A549 (cell line): ENCODE results near the gene ZNF799. TPM values are rescaled to one million over a fixed set of nuclear protein-coding genes. Genes with fewer than 3 reads are reported as not detected.

Experiments
- ATAC-seq, 2 experiments: fragments of 200-7000 bp in 1 of 2; fragments of >200 bp in 1 of 2; cut with Nextera tagmentation in 1 of 2; cut with Tn5 transposase in 1 of 2; 3 replicates each; pipeline versions ENCODE4 v1.8.0 to v1.9.1; 2018 to 2020; ENCODE audit warnings: mild to moderate bottlenecking in 1 of 2, moderate library complexity in 1 of 2
- CTCF ChIA-PET: fragments of 300-600 bp; sonication (Branson Sonifier 250); formaldehyde crosslinking; extraction: SDS; loops from one replicate; lab custom pipeline; 2021; ENCODE audit warnings: antibody characterized with exemption, inconsistent platforms; lab: Yijun Ruan, JAX
- POLR2A ChIA-PET: fragments of 350-600 bp; formaldehyde crosslinking; extraction: SDS; loops from one replicate; lab custom pipeline; 2021; ENCODE audit warnings: antibody characterized with exemption, inconsistent platforms; lab: Yijun Ruan, JAX
- DNase-seq, 2 experiments: peaks; one replicate each; pipeline versions ENCODE4 v3.0.0 to v3.0.0-alpha.2; 2011 to 2016; ENCODE audit warnings: low read depth in 1 of 2, low spot score in 1 of 2
- FAIRE-seq: peaks from 2 replicates; lab custom pipeline; 2011; peaks lifted over from hg19 to GRCh38; lab: Jason Lieb, UNC
- H3K27ac ChIP-seq, 2 experiments: fragments of >200 bp; sonication (Bioruptor Twin); formaldehyde crosslinking; 3 replicates each; pipeline ENCODE4 v1.5.1; 2016 to 2017
- H3K4me1 ChIP-seq: fragments of >200 bp; sonication (Bioruptor Twin); formaldehyde crosslinking; 3 replicates; pipeline ENCODE4 v1.6.1; 2016
- H3K4me2 ChIP-seq: fragments of >200 bp; sonication (Bioruptor Twin); formaldehyde crosslinking; 3 replicates; pipeline ENCODE4 v1.6.1; 2016
- H3K4me3 ChIP-seq: fragments of >200 bp; sonication (Bioruptor Twin); formaldehyde crosslinking; 3 replicates; pipeline ENCODE4 v1.5.1; 2016
- H3K9me3 ChIP-seq: fragments of >200 bp; sonication (Bioruptor Twin); formaldehyde crosslinking; 3 replicates; pipeline ENCODE4 v1.6.1; 2016
- BCL3 ChIP-seq: fragments of >200 bp; sonication (Bioruptor Twin); formaldehyde crosslinking; IDR thresholded peaks from 3 replicates; pipeline ENCODE4 v1.6.1; 2016
- BHLHE40 ChIP-seq: IDR thresholded peaks from 2 replicates; pipeline ENCODE4 v1.6.1; 2012; ENCODE audit warnings: low read depth, low read length, inconsistent platforms
- CEBPB ChIP-seq, 2 experiments: fragments of >200 bp in 1 of 2; sonication (Bioruptor Twin) in 1 of 2; formaldehyde crosslinking in 1 of 2; IDR thresholded peaks; 2 replicates each; pipeline ENCODE4 v1.6.1; 2012 to 2016
- CHD2 ChIP-seq: fragments of 150-350 bp; IDR thresholded peaks from 2 replicates; pipeline ENCODE4 v1.6.1; 2014; ENCODE audit warnings: low read length; ENCODE audit not compliant: partially characterized antibody
- CHD4 ChIP-seq: fragments of 200-600 bp; sonication (generic); IDR thresholded peaks from 2 replicates; pipeline ENCODE4 v1.6.1; 2016; ENCODE audit warnings: antibody characterized with exemption, mild to moderate bottlenecking, borderline replicate concordance
- ELK1 ChIP-seq: fragments of 150-350 bp; IDR thresholded peaks from 2 replicates; pipeline ENCODE4 v1.6.1; 2014; ENCODE audit warnings: low read depth, mild to moderate bottlenecking, low read length
- FOSL2 ChIP-seq, 2 experiments: fragments of 450-650 bp in 1 of 2; fragments of >200 bp in 1 of 2; sonication (Bioruptor Twin) in 1 of 2; formaldehyde crosslinking; IDR thresholded peaks; 2 replicates each; pipeline versions ENCODE4 v1.5.0 to v1.6.1; 2016 to 2020; ENCODE audit warnings: mild to moderate bottlenecking in 1 of 2, moderate library complexity in 1 of 2
- HDAC2 ChIP-seq: fragments of 200-600 bp; sonication (generic); IDR thresholded peaks from 2 replicates; pipeline ENCODE4 v1.6.1; 2016
- JUNB ChIP-seq: fragments of >200 bp; sonication (Bioruptor Twin); formaldehyde crosslinking; IDR thresholded peaks from 2 replicates; pipeline ENCODE4 v1.6.1; 2016
- NR3C1 ChIP-seq: fragments of >200 bp; sonication (Bioruptor Twin); formaldehyde crosslinking; IDR thresholded peaks from 3 replicates; pipeline ENCODE4 v1.6.1; 2017
- PBX3 ChIP-seq: IDR thresholded peaks from 2 replicates; pipeline ENCODE4 v1.6.1; 2012
- POLR2AphosphoS2 ChIP-seq: conservative IDR thresholded peaks from 2 replicates; pipeline ENCODE4 v1.6.1; 2012; ENCODE audit warnings: low read length, improper control_type of control experiment, inconsistent platforms
- ZFP36 ChIP-seq: fragments of 450-650 bp; IDR thresholded peaks from 2 replicates; pipeline ENCODE4 v1.6.1; 2014; ENCODE audit warnings: borderline replicate concordance; ENCODE audit not compliant: partially characterized antibody
- ZNF302 ChIP-seq: fragments of 250-450 bp; sonication (Bioruptor Pico); IDR thresholded peaks from 2 replicates; pipeline ENCODE4 v1.9.0; 2021; ENCODE audit warnings: inconsistent platforms, mild to moderate bottlenecking, moderate library complexity
- WGBS: methylation state at CpG from one replicate; pipeline ENCODE4 v1.1.6; 2017; ENCODE audit errors: missing lambda C conversion rate; 5-methylcytosine and 5-hydroxymethylcytosine counted together
- polyA plus RNA-seq, 4 experiments: library from polyadenylated mRNA; depleted of rRNA in 3 of 4; stranded (reverse); fragments of >200 nt; fragmentation: RNase III in 1 of 4; extraction: RNeasy Plus Mini Kit Qiagen cat#74134 plus additional on column Dnase treatment in 1 of 4; gene quantifications; 2 replicates in 3 of 4; 3 replicates in 1 of 4; pipeline ENCODE4 v1.2.3, GENCODE V29; 2011 to 2017

ZNF799 gene
- polyA plus RNA-seq, 2 of the 4 experiments (the other 2 are of a cell fraction), result 1.7 to 2.4 TPM

GRCh38 chr19:12379732-12380443, 21.2 kb downstream of the ZNF799 start (continued):
- TF ChIP-seq PBX3, result no peak

GRCh38 chr19:12374026-12374425, 27.0 kb downstream of the ZNF799 start:
- FAIRE-seq, result no peak
- H3K4me2 ChIP-seq, result no peak overlapping the region
- no peak overlapping the region for H3K27ac ChIP-seq
- DNase-seq, result no peak
- no peaks in the 10 kb centered on the region for H3K4me1 ChIP-seq
- ATAC-seq, result no peak
- no peak overlapping the region for H3K4me3 ChIP-seq
- ChIA-PET POLR2A (no interaction called here), CTCF (no interaction called here)
- H3K9me3 ChIP-seq, result no peaks in the 10 kb centered on the region; the same call in 2 of the 3 replicates
- 0% methylated on average over 1 of the region's 1 CpG for WGBS
- no peak for TF ChIP-seq POLR2AphosphoS2
- no peak for TF ChIP-seq NR3C1
- TF ChIP-seq, all 56 proteins: peak for 0

GRCh38 chr19:12365236-12366162, 35.6 kb downstream of the ZNF799 start, which contains the start of gene ZNF442:
Gene ZNF442 (minus strand): TSS chr19:12365683. CDS start chr19:12363631, 2,052 bp downstream.
- POLR2A ChIA-PET, result no interaction called here
- no peak within 1 kb of the TSS for H3K4me2 ChIP-seq
- H3K27ac ChIP-seq, result no peak within 1 kb of the TSS
- ATAC-seq (no peak), FAIRE-seq (no peak), DNase-seq (no peak)
- no peaks in the 10 kb centered on the region; the same call in 2 of the 3 replicates for H3K9me3 ChIP-seq
- H3K4me1 ChIP-seq, result no peaks in the 10 kb centered on the region
- CTCF ChIA-PET, result no interaction called here
- TF ChIP-seq ZFP36 (no peak), BCL3 (no peak), CEBPB (IDR thresholded peaks at IDR 0.05) (no peak), JUNB (no peak), ZNF302 (CRISPR knock-in tag) (no peak), FOSL2 (IDR thresholded peaks at IDR 0.05) (no peak), FOSL2 (CRISPR knock-in tag; IDR thresholded peaks at IDR 0.05) (no peak), CHD2 (no peak), CHD4 (no peak), HDAC2 (no peak), BHLHE40 (no peak), PBX3 (no peak), ELK1 (no peak)
- WGBS, result 8% methylated on average over 12 of the region's 51 CpGs
- H3K4me3 ChIP-seq, result no peak within 1 kb of the TSS
